ENCODE results near the gene GCNT1. TPM values are rescaled to one million over a fixed set of nuclear protein-coding genes. Genes with fewer than 3 reads are reported as not detected.

Gene GCNT1
- total and polyA plus RNA-seq, 2 donors (not counting 1 experiment from before 2014, with no cell fraction given), result 27.7 to 41.5 TPM

DNA sequence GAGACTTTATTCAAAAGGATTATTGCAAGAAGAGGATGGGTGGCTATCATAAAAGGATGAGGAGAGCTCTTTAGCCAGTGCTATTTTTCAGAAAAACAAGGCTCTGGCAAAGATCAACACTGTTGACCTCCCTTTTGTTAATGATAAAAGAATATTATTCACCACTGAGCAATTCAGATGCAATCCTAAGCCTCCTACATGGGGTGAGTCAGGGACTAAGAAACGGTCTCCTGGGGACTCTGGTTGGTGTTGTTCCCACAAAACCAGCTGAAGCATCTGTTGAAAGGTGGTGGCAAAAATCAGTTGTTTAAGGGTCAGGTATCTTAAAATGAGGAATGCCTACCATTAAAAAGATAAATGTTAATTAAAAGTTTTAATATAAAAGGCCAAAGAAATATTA, 7.7 kb upstream of the GCNT1 start:
- no peak overlapping the region for H3K9ac ChIP-seq (ENCODE audit: insufficient read depth, low read length)
- no peaks in the 10 kb centered on the region for H3K9me3 ChIP-seq (ENCODE audit: control insufficient read depth, insufficient read depth, low read depth, low read length)
- no peaks in the 10 kb centered on the region for H4K20me1 ChIP-seq (ENCODE audit: control insufficient read depth, extremely low read depth, insufficient read depth, low read length)
- H3K4me2 ChIP-seq (ENCODE audit: extremely low read depth, insufficient read depth, low read length), result no peak overlapping the region
- H3K27me3 ChIP-seq (ENCODE audit: control insufficient read depth, insufficient read depth, low read length), result no peaks in the 10 kb centered on the region
- DNase-seq (ENCODE audit: low read depth in 2 of 2), result peak; percentile 70 to 92
- H3K36me3 ChIP-seq (ENCODE audit: control insufficient read depth, insufficient read depth, low read length), result no peaks in the 10 kb centered on the region
- H3K27ac ChIP-seq (ENCODE audit: insufficient read depth, low read length), result peak overlapping the region; percentile 26
- no peak overlapping the region for H2AFZ ChIP-seq (ENCODE audit: low read length)
- H3K4me3 ChIP-seq (replicated peaks in 1 of 4; ENCODE audit: control extremely low read depth in 1 of 4, insufficient read depth in 1 of 4, low read depth in 3 of 4, low read length in 4 of 4), result no peak overlapping the region
- H3K4me1 ChIP-seq (ENCODE audit: control insufficient read depth, extremely low read depth, insufficient read depth, low read length), result peaks cover 5% of the 10 kb centered on the region
- TF ChIP-seq EZH2 (IDR thresholded peaks at IDR 0.05; ENCODE audit: low read length, missing control alignments), result no peak
- TF ChIP-seq, protein P1, sequence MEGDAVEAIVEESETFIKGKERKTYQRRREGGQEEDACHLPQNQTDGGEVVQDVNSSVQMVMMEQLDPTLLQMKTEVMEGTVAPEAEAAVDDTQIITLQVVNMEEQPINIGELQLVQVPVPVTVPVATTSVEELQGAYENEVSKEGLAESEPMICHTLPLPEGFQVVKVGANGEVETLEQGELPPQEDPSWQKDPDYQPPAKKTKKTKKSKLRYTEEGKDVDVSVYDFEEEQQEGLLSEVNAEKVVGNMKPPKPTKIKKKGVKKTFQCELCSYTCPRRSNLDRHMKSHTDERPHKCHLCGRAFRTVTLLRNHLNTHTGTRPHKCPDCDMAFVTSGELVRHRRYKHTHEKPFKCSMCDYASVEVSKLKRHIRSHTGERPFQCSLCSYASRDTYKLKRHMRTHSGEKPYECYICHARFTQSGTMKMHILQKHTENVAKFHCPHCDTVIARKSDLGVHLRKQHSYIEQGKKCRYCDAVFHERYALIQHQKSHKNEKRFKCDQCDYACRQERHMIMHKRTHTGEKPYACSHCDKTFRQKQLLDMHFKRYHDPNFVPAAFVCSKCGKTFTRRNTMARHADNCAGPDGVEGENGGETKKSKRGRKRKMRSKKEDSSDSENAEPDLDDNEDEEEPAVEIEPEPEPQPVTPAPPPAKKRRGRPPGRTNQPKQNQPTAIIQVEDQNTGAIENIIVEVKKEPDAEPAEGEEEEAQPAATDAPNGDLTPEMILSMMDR (conservative IDR thresholded peaks at IDR 0.05 in 1 of 2, IDR thresholded peaks at IDR 0.05 in 1 of 2; ENCODE audit: low read depth in 1 of 2, low read length in 2 of 2), result no peak
- no peaks in the 10 kb centered on the region for H3K79me2 ChIP-seq (ENCODE audit: control insufficient read depth, insufficient read depth, low read length)

DNA sequence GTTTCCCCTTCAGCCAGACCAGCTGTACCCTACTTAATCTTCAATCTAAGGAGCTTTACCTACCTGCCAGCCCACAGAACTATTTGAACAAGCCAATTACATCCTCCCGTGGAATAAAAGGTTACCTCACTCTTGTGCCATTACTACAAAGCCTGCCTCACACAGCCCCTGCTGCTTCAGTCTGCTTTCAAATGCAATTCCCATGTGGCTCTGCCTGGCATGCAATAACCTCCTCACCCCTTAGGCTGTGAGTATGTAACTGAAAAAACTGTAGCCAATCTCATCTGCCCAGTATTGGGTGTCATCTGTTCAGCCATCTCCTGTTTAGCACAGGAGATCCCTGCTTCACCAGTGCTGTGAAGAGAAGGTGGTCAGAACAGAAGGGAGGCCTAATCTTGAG, 6.1 kb upstream of the GCNT1 start:
- Histone ChIP-seq H3K9ac (ENCODE audit: insufficient read depth, low read length) (no peak overlapping the region), H3K4me3 (replicated peaks in 1 of 4; ENCODE audit: control extremely low read depth in 1 of 4, insufficient read depth in 1 of 4, low read depth in 3 of 4, low read length in 4 of 4) (no peak overlapping the region), H3K4me1 (ENCODE audit: control insufficient read depth, extremely low read depth, insufficient read depth, low read length) (peaks cover 4% of the 10 kb centered on the region), H3K79me2 (ENCODE audit: control insufficient read depth, insufficient read depth, low read length) (no peaks in the 10 kb centered on the region), H4K20me1 (ENCODE audit: control insufficient read depth, extremely low read depth, insufficient read depth, low read length) (no peaks in the 10 kb centered on the region), H3K36me3 (ENCODE audit: control insufficient read depth, insufficient read depth, low read length) (no peaks in the 10 kb centered on the region), H3K27me3 (ENCODE audit: control insufficient read depth, insufficient read depth, low read length) (no peaks in the 10 kb centered on the region), H3K4me2 (ENCODE audit: extremely low read depth, insufficient read depth, low read length) (no peak overlapping the region), H3K27ac (ENCODE audit: insufficient read depth, low read length) (no peak overlapping the region), H2AFZ (ENCODE audit: low read length) (no peak overlapping the region), H3K9me3 (ENCODE audit: control insufficient read depth, insufficient read depth, low read depth, low read length) (no peaks in the 10 kb centered on the region)
- no peak for DNase-seq (ENCODE audit: low read depth in 2 of 2)
- TF ChIP-seq, protein P1 (conservative IDR thresholded peaks at IDR 0.05 in 1 of 2, IDR thresholded peaks at IDR 0.05 in 1 of 2; ENCODE audit: low read depth in 1 of 2, low read length in 2 of 2), result no peak
- TF ChIP-seq EZH2 (IDR thresholded peaks at IDR 0.05; ENCODE audit: low read length, missing control alignments), result no peak

DNA sequence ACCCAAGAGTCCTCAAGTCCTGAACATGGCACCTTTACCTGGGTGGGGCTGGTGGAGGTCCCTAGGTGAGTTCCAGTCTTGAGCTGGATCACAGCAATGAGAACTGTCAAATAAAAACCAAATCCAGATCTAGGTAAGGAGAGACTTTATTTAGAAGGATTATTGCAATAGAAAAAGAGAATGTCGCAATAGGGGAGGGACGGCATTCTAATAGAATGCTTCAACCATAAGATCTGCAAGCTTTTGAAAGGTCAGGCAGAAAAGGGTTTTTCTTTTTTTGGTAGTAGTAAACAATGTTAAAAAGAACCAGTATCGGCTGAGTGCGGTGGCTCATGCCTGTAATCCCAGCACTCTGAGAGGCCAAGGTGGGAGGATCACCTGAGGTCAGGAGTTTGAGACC, 5.2 kb upstream of the GCNT1 start:
- no peak overlapping the region for H3K27ac ChIP-seq (ENCODE audit: insufficient read depth, low read length)

More for the DNA sequence above, 5.2 kb upstream of the GCNT1 start:
- Histone ChIP-seq H3K36me3 (ENCODE audit: control insufficient read depth, insufficient read depth, low read length) (no peaks in the 10 kb centered on the region), H3K9me3 (ENCODE audit: control insufficient read depth, insufficient read depth, low read depth, low read length) (no peaks in the 10 kb centered on the region), H3K4me2 (ENCODE audit: extremely low read depth, insufficient read depth, low read length) (no peak overlapping the region), H3K79me2 (ENCODE audit: control insufficient read depth, insufficient read depth, low read length) (no peaks in the 10 kb centered on the region), H4K20me1 (ENCODE audit: control insufficient read depth, extremely low read depth, insufficient read depth, low read length) (no peaks in the 10 kb centered on the region), H3K4me3 (replicated peaks in 1 of 4; ENCODE audit: control extremely low read depth in 1 of 4, insufficient read depth in 1 of 4, low read depth in 3 of 4, low read length in 4 of 4) (no peak overlapping the region), H3K27me3 (ENCODE audit: control insufficient read depth, insufficient read depth, low read length) (no peaks in the 10 kb centered on the region), H2AFZ (ENCODE audit: low read length) (no peak overlapping the region), H3K4me1 (ENCODE audit: control insufficient read depth, extremely low read depth, insufficient read depth, low read length) (peaks cover 4% of the 10 kb centered on the region), H3K9ac (ENCODE audit: insufficient read depth, low read length) (no peak overlapping the region)
- DNase-seq (ENCODE audit: low read depth in 2 of 2), result peak; percentile 53 to 90
- TF ChIP-seq, protein P1 (conservative IDR thresholded peaks at IDR 0.05 in 1 of 2, IDR thresholded peaks at IDR 0.05 in 1 of 2; ENCODE audit: low read depth in 1 of 2, low read length in 2 of 2), result no peak

All from fibroblast of lung (primary cell).